ENCODE results near the gene TRIP4.

Gene TRIP4

GRCh38 chr15:64348455-64348854, 39.2 kb upstream of the TRIP4 start:
- in situ Hi-C loops (cut with MboI; ENCODE audit: low sequenced_read_pairs, unreplicated experiment): no loop called here
- no peak for DNase-seq (ENCODE audit: low spot score)
- TF ChIP-seq, protein P1, sequence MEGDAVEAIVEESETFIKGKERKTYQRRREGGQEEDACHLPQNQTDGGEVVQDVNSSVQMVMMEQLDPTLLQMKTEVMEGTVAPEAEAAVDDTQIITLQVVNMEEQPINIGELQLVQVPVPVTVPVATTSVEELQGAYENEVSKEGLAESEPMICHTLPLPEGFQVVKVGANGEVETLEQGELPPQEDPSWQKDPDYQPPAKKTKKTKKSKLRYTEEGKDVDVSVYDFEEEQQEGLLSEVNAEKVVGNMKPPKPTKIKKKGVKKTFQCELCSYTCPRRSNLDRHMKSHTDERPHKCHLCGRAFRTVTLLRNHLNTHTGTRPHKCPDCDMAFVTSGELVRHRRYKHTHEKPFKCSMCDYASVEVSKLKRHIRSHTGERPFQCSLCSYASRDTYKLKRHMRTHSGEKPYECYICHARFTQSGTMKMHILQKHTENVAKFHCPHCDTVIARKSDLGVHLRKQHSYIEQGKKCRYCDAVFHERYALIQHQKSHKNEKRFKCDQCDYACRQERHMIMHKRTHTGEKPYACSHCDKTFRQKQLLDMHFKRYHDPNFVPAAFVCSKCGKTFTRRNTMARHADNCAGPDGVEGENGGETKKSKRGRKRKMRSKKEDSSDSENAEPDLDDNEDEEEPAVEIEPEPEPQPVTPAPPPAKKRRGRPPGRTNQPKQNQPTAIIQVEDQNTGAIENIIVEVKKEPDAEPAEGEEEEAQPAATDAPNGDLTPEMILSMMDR (IDR thresholded peaks at IDR 0.05; ENCODE audit: borderline replicate concordance, control extremely low read depth, extremely low read depth, insufficient read depth, missing control alignments): no peak

DNA sequence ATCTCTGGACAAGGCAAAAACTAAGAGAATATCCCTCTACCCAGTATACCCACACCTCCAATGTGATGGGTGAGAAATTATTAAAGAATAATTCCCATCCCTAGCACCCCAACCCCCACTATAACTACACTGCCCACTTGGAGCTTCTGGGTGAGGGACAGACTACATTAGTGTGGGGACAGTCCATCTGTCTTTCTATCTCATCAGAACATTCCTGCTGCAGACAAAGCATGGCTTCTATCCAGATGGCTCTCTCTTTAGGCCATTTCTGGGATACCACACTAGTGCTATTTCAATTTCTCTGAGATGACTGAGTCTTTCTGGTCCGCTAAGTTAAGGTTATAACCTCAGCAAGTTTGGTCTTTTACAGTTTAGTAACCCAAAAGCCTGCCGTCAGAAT, 38.3 kb upstream of the TRIP4 start:
- in situ Hi-C loops (cut with MboI; ENCODE audit: low sequenced_read_pairs, unreplicated experiment): no loop called here
- TF ChIP-seq, protein P1 (IDR thresholded peaks at IDR 0.05; ENCODE audit: borderline replicate concordance, control extremely low read depth, extremely low read depth, insufficient read depth, missing control alignments): no peak
- no peak for DNase-seq (ENCODE audit: low spot score)

- DNase-seq (ENCODE audit: low spot score): no peak
- TF ChIP-seq, protein P1 (IDR thresholded peaks at IDR 0.05; ENCODE audit: borderline replicate concordance, control extremely low read depth, extremely low read depth, insufficient read depth, missing control alignments): no peak
- in situ Hi-C loops (cut with MboI; ENCODE audit: low sequenced_read_pairs, unreplicated experiment): no loop called here
Measured at GRCh38 chr15:64351265-64351664, 36.4 kb upstream of the TRIP4 start.

- DNase-seq (ENCODE audit: low spot score): no peak
- in situ Hi-C loops (cut with MboI; ENCODE audit: low sequenced_read_pairs, unreplicated experiment): no loop called here
- TF ChIP-seq, protein P1 (IDR thresholded peaks at IDR 0.05; ENCODE audit: borderline replicate concordance, control extremely low read depth, extremely low read depth, insufficient read depth, missing control alignments): no peak
Measured at GRCh38 chr15:64354688-64355344, 32.8 kb upstream of the TRIP4 start.

DNA sequence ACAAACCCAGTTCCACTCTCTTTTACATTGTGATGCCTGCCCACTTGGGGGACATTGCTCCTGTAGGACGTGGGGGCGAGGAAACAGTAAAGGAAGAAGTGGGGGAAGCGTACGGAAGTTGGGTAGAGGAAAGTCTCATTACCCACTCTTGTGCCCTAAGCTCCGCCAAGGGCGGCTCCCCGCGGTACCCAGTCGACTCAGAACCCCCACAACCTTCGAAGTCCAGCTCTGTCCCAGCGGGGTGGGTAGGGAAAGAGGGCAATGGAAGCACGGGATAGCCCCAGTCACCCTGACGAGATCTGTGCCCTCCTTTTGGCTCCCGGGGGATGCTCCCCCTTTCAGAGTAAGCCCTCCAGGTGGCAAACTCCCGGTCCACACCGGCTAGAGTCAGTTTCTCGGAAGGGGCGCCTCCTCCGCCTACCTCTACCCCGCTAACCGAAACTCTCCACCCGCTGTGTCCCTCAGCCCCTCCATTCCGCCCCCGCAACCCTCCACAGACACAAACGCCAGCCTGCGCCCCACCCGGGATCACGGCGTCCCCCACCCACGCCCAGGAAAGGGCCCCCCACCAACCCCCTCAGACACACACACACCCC, 32.2 kb upstream of the TRIP4 start:
- DNase-seq (ENCODE audit: low spot score): no peak
- in situ Hi-C loops (cut with MboI; ENCODE audit: low sequenced_read_pairs, unreplicated experiment): no loop called here
- TF ChIP-seq, protein P1 (IDR thresholded peaks at IDR 0.05; ENCODE audit: borderline replicate concordance, control extremely low read depth, extremely low read depth, insufficient read depth, missing control alignments): no peak

DNA sequence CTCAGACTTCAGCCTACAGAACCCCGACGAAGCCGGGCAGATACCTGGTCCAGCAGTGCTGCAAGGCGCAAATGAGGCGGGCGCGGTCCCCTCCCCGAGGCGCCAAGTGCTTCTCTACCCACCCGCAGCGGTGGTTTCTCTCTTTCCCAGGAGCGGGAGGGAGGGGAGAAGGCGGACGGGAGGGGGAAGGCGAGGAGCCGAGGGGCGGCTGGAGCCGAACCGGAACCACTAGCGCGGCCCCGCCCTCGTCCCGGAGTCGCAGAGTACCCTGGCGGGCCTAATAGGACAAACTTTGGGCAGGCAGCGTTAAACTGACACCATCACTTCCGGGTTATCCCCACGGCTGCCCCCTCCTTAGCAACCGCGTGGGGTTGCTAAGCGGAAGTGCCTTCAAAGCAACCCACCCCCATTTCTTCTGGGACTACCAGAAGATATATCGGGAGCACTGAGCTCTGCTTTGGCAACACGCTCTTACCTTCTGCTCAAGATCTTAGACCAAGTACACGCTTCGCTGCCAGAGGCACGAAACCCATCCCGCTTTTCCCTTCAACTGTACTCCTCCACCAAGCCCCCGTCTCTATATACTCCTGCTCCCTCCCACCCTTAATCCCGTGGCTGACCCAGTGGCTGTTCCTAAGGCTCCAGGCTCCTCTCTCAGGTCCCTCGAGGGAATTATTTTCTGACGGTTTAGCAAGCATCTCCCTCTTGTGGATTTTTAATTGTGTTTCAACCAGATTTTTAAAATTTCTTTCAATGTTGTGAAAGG, 31.5 kb upstream of the TRIP4 start, which contains the start of gene CSNK1G1:
Gene CSNK1G1, minus strand, starts transcription at position 230 of the 766 bp plus-strand sequence. CDS start 55,674 bp downstream, outside the sequence.
- DNase-seq (ENCODE audit: low spot score): peak; percentile 95
- in situ Hi-C loops (cut with MboI; ENCODE audit: low sequenced_read_pairs, unreplicated experiment): no loop called here
- TF ChIP-seq, protein P1 (IDR thresholded peaks at IDR 0.05; ENCODE audit: borderline replicate concordance, control extremely low read depth, extremely low read depth, insufficient read depth, missing control alignments): peak; percentile 1
